Liver (tissue), 9 donors: ENCODE data around the gene ZBTB7B. TPM values are rescaled to one million over a fixed set of nuclear protein-coding genes. Genes with fewer than 3 reads are reported as not detected.

Experiments used
- DNase-seq: peaks from one replicate; pipeline ENCODE4 v3.0.0-alpha.2; 2017; ENCODE audit warnings: low spot score
- H3K27ac ChIP-seq, 2 donors: one replicate each; pipeline ENCODE4 v1.7.0; 2013; ENCODE audit warnings: inconsistent platforms in 2 of 2, low read length in 2 of 2, control low read depth in 1 of 2, low read depth in 1 of 2, mild to moderate bottlenecking in 1 of 2
- H3K27me3 ChIP-seq, 4 donors: one replicate each; pipeline versions ENCODE4 v1.6.1 to v1.7.0; 2013; ENCODE audit warnings: low read length in 3 of 4, inconsistent platforms in 1 of 4, mild to moderate bottlenecking in 1 of 4, moderate library complexity in 1 of 4; ENCODE audit not compliant: control insufficient read depth in 4 of 4, insufficient read depth in 4 of 4
- H3K36me3 ChIP-seq, 4 donors: one replicate each; pipeline versions ENCODE4 v1.6.1 to v1.7.0; 2013; ENCODE audit warnings: low read length in 3 of 4, mild to moderate bottlenecking in 3 of 4, low read depth in 1 of 4, moderate library complexity in 1 of 4; ENCODE audit not compliant: control insufficient read depth in 4 of 4, insufficient read depth in 3 of 4
- H3K4me1 ChIP-seq, 4 donors: one replicate each; pipeline versions ENCODE4 v1.6.1 to v1.7.0; 2013; ENCODE audit warnings: low read length in 3 of 4, mild to moderate bottlenecking in 3 of 4, moderate library complexity in 1 of 4; ENCODE audit not compliant: control insufficient read depth in 4 of 4, insufficient read depth in 4 of 4
- H3K4me3 ChIP-seq, 3 donors: one replicate each; pipeline versions ENCODE4 v1.6.1 to v1.7.0; 2013; ENCODE audit warnings: low read length in 3 of 3, control low read depth in 1 of 3, low read depth in 1 of 3, mild to moderate bottlenecking in 1 of 3
- H3K9ac ChIP-seq, 2 donors: one replicate each; pipeline ENCODE4 v1.7.0; 2013; ENCODE audit warnings: low read length in 2 of 2, mild to moderate bottlenecking in 2 of 2, moderate library complexity in 2 of 2, control low read depth in 1 of 2, low read depth in 1 of 2
- H3K9me3 ChIP-seq, 4 donors: one replicate each; pipeline versions ENCODE4 v1.6.1 to v1.7.0; 2013; ENCODE audit warnings: low read length in 3 of 4; ENCODE audit not compliant: control insufficient read depth in 4 of 4
- ATF3 ChIP-seq: IDR thresholded peaks from 2 replicates; pipeline ENCODE4 v1.6.1; 2016; ENCODE audit warnings: antibody characterized with exemption
- CTCF ChIP-seq: fragments of 150-350 bp; IDR thresholded peaks from 2 replicates; pipeline ENCODE4 v1.5.1; 2017; ENCODE audit warnings: improper control_type of control experiment, low read depth, low read length; ENCODE audit not compliant: missing input control
- EGR1 ChIP-seq, 2 donors: IDR thresholded peaks; 2 replicates each; pipeline ENCODE4 v1.6.1; 2016 to 2018; ENCODE audit warnings: antibody characterized with exemption in 2 of 2, low read depth in 2 of 2
- FOXA1 ChIP-seq: IDR thresholded peaks from 2 replicates; pipeline ENCODE4 v1.6.1; 2016; ENCODE audit warnings: antibody characterized with exemption
- GABPA ChIP-seq, 2 donors: IDR thresholded peaks in 1 of 2; conservative IDR thresholded peaks in 1 of 2; 2 replicates each; pipeline ENCODE4 v1.6.1; 2016; ENCODE audit warnings: antibody characterized with exemption in 2 of 2, mild to moderate bottlenecking in 1 of 2, moderate library complexity in 1 of 2
- HNF4A ChIP-seq, 2 donors: conservative IDR thresholded peaks; 2 replicates each; pipeline ENCODE4 v1.6.1; 2016; ENCODE audit warnings: antibody characterized with exemption in 2 of 2, mild to moderate bottlenecking in 2 of 2
- HNF4G ChIP-seq: IDR thresholded peaks from 2 replicates; pipeline ENCODE4 v1.6.1; 2016; ENCODE audit warnings: antibody characterized with exemption
- JUND ChIP-seq, 2 donors: IDR thresholded peaks; 2 replicates each; pipeline ENCODE4 v1.6.1; 2016; ENCODE audit warnings: antibody characterized with exemption in 2 of 2
- NR2F2 ChIP-seq: IDR thresholded peaks from 2 replicates; pipeline ENCODE4 v1.6.1; 2016; ENCODE audit warnings: antibody characterized with exemption
- RAD21 ChIP-seq, 2 donors: IDR thresholded peaks; 2 replicates each; pipeline ENCODE4 v1.6.1; 2016; ENCODE audit warnings: antibody characterized with exemption in 2 of 2, mild to moderate bottlenecking in 2 of 2
- REST ChIP-seq: IDR thresholded peaks from 2 replicates; pipeline ENCODE4 v1.6.1; 2016; ENCODE audit warnings: antibody characterized with exemption, mild to moderate bottlenecking
- RXRA ChIP-seq, 2 donors: IDR thresholded peaks; 2 replicates each; pipeline ENCODE4 v1.6.1; 2017 to 2018; ENCODE audit warnings: antibody characterized with exemption in 2 of 2, mild to moderate bottlenecking in 1 of 2
- TAF1 ChIP-seq: conservative IDR thresholded peaks from 2 replicates; pipeline ENCODE4 v1.6.1; 2016; ENCODE audit warnings: antibody characterized with exemption, mild to moderate bottlenecking
- YY1 ChIP-seq: IDR thresholded peaks from 2 replicates; pipeline ENCODE4 v1.6.1; 2016; ENCODE audit warnings: antibody characterized with exemption, mild to moderate bottlenecking
- WGBS: extraction: QIAGEN DNeasy Blood & Tissue Kit; methylation state at CpG from one replicate; pipeline ENCODE4 v1.1.7; 2013; 5-methylcytosine and 5-hydroxymethylcytosine counted together
- polyA plus RNA-seq, 2 donors: library from polyadenylated mRNA; stranded (reverse) in 1 of 2; unstranded in 1 of 2; fragments of 200-250 nt in 1 of 2; fragments of >200 nt in 1 of 2; fragmentation: Nextera tagmentation in 1 of 2; extraction: Ambion mirVana in 1 of 2; gene quantifications; one replicate each; pipeline versions ENCODE4 v1.2.1 to v1.2.3, GENCODE V29; 2013 to 2015
- total RNA-seq, 2 donors: library from RNA; depleted of rRNA; stranded (reverse); fragments of >200 nt; gene quantifications; one replicate each; pipeline ENCODE4 v1.2.3, GENCODE V29; 2014
- TF ChIP-seq, protein P1 (sequence below): IDR thresholded peaks from 2 replicates; pipeline ENCODE4 v1.6.1; 2016; ENCODE audit warnings: antibody characterized with exemption
- donor health status: healthy.
- donor health status: healthy.
- donor health status: healthy.
- donor health status: healthy.
- donor health status: healthy.

The ZBTB7B gene
- total and polyA plus RNA-seq, 4 donors: 7.0 to 50.2 (median 21.1) TPM

DNA sequence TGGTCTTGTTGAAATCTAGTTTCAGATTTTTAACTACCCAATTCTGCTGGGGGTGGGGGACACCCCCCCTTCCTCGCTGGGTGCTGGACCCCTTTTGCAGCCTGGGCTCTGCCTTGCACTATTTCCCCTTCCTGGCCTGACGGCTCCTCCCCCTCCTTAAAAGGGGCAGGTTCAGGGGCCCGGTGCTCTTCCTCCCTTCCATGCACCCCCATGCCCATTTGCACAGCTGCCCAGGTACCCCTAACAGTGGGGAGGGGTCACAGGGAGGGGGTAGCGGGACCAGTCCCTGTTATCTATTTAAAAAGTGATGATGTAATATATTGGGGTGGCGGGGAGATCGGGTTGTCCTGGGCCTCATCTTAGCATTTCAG, 15.3 kb downstream of the ZBTB7B start:
- Histone ChIP-seq H3K4me3 (no peak overlapping the region), H3K36me3 (peaks cover 3 to 19% (median 9%) of the 10 kb centered on the region in 4 donors), H3K9me3 (no peaks in the 10 kb centered on the region), H3K27me3 (no peaks in the 10 kb centered on the region), H3K27ac (peak overlapping the region; percentile 46 to 70), H3K4me1 (peaks cover 6 to 46% (median 24%) of the 10 kb centered on the region in 4 donors), H3K9ac (no peak overlapping the region)
- 69% methylated on average over 6 of the region's 6 CpGs for WGBS
- TF ChIP-seq GABPA (IDR thresholded peaks at IDR 0.05 in 1 of 2, conservative IDR thresholded peaks at IDR 0.05 in 1 of 2) (no peak), EGR1 (IDR thresholded peaks at IDR 0.05; ENCODE audit: low read depth in 2 of 2) (no peak), FOXA1 (no peak), RAD21 (IDR thresholded peaks at IDR 0.05) (no peak), HNF4G (no peak), JUND (IDR thresholded peaks at IDR 0.05) (no peak), NR2F2 (no peak), HNF4A (conservative IDR thresholded peaks at IDR 0.05) (no peak), YY1 (no peak), ATF3 (no peak), CTCF (no peak), RXRA (IDR thresholded peaks at IDR 0.05) (no peak), TAF1 (no peak)
- TF ChIP-seq, protein P1, sequence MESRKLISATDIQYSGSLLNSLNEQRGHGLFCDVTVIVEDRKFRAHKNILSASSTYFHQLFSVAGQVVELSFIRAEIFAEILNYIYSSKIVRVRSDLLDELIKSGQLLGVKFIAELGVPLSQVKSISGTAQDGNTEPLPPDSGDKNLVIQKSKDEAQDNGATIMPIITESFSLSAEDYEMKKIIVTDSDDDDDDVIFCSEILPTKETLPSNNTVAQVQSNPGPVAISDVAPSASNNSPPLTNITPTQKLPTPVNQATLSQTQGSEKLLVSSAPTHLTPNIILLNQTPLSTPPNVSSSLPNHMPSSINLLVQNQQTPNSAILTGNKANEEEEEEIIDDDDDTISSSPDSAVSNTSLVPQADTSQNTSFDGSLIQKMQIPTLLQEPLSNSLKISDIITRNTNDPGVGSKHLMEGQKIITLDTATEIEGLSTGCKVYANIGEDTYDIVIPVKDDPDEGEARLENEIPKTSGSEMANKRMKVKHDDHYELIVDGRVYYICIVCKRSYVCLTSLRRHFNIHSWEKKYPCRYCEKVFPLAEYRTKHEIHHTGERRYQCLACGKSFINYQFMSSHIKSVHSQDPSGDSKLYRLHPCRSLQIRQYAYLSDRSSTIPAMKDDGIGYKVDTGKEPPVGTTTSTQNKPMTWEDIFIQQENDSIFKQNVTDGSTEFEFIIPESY: no peak
- DNase-seq: no peak

DNA sequence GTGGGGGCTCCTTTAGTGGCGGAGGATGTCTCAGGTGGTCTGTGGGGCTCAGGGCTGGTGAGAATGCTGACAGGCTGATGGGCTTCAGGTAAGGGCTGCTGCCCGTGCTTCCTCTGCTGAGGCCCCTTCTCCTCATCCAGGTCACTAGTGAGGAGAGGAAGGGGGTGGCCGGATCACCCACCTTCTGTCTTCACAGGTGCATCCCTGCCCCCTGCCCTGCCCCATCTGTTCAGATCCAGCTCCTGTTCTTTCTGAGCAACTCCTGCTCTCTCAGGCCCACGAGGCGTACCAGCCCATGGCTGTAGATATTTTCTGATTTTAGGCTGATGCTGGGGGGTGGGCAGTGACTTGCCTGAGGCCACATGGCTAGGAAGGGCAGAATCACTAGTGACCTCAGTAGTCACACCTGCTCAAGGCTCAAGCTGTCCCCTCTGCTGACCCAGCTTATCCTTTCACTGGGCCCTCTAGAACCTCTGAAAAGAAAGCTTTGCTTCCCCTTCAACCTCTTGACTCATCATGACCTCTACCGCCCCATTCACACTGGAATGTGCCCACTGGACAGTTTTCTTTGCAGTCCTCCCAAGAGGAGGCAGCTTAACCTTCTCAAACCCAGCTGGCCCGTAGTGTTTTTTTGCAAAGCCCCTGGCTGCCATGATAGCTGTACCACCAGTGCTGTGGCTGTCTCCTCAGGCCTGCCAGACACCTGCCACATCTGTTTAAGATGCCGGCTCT, 16.2 kb downstream of the ZBTB7B start:
- no peak for DNase-seq
- peaks cover 3 to 46% (median 20%) of the 10 kb centered on the region in 4 donors for H3K4me1 ChIP-seq

More for the DNA sequence above, 16.2 kb downstream of the ZBTB7B start:
- TF ChIP-seq, protein P1: no peak
- TF ChIP-seq YY1 (no peak), RAD21 (IDR thresholded peaks at IDR 0.05) (no peak), REST (no peak)
- WGBS: 91% methylated on average over 8 of the region's 8 CpGs
- Histone ChIP-seq H3K27me3 (no peaks in the 10 kb centered on the region), H3K4me3 (no peak overlapping the region), H3K9me3 (no peaks in the 10 kb centered on the region), H3K27ac (no peak overlapping the region), H3K36me3 (peaks cover 3 to 19% (median 9%) of the 10 kb centered on the region in 4 donors), H3K9ac (no peak overlapping the region)
